Measurements from ENCODE around the gene GPR148.

- no peak for TF ChIP-seq CTCF (IDR thresholded peaks at IDR 0.05)
- TF ChIP-seq POLR2A (IDR thresholded peaks at IDR 0.05), result no peak
- TF ChIP-seq EP300 (IDR thresholded peaks at IDR 0.05), result no peak
These were observed 49.9 kb downstream of the GPR148 start for GRCh38 chr2:130778781-130779180.
